Fibroblast of lung (primary cell): ENCODE results near the gene ACSS3. TPM values are rescaled to one million over a fixed set of nuclear protein-coding genes. Genes with fewer than 3 reads are reported as not detected.

Experiments used
- DNase-seq, 2 donors: peaks; one replicate each; pipeline versions ENCODE4 v3.0.0 to v3.0.0-alpha.2; 2010; ENCODE audit warnings: low read depth in 2 of 2
- H2AFZ ChIP-seq: 2 replicates; pipeline ENCODE4 v1.5.1; 2012; ENCODE audit warnings: low read length, control low read depth, inconsistent platforms
- H3K27ac ChIP-seq: 2 replicates; pipeline ENCODE4 v1.5.1; 2011; ENCODE audit warnings: low read length, control low read depth; ENCODE audit not compliant: insufficient read depth
- H3K27me3 ChIP-seq: 2 replicates; pipeline ENCODE4 v1.5.1; 2011; ENCODE audit warnings: mild to moderate bottlenecking, low read length; ENCODE audit not compliant: control insufficient read depth, insufficient read depth
- H3K36me3 ChIP-seq: 2 replicates; pipeline ENCODE4 v1.5.1; 2011; ENCODE audit warnings: low read length; ENCODE audit not compliant: control insufficient read depth, insufficient read depth
- H3K4me1 ChIP-seq: 2 replicates; pipeline ENCODE4 v1.5.1; 2011; ENCODE audit warnings: low read length; ENCODE audit not compliant: control insufficient read depth, insufficient read depth; ENCODE audit errors: extremely low read depth
- H3K4me2 ChIP-seq: 2 replicates; pipeline ENCODE4 v1.5.1; 2011; ENCODE audit warnings: low read length, control low read depth; ENCODE audit not compliant: insufficient read depth; ENCODE audit errors: extremely low read depth
- H3K4me3 ChIP-seq, 4 experiments: fragments of 200-600 bp in 1 of 4; sonication (generic) in 1 of 4; replicated peaks in 1 of 4; 2 replicates each; pipeline ENCODE4 v1.5.1; 2011 to 2016; ENCODE audit warnings: low read length in 4 of 4, low read depth in 3 of 4, mild to moderate bottlenecking in 3 of 4, control low read depth in 2 of 4, inconsistent platforms in 1 of 4, mixed read lengths in 1 of 4; ENCODE audit not compliant: insufficient read depth in 1 of 4; ENCODE audit errors: control extremely low read depth in 1 of 4
- H3K79me2 ChIP-seq: 2 replicates; pipeline ENCODE4 v1.5.1; 2012; ENCODE audit warnings: mild to moderate bottlenecking, low read length, inconsistent platforms; ENCODE audit not compliant: control insufficient read depth, insufficient read depth
- H3K9ac ChIP-seq: 2 replicates; pipeline ENCODE4 v1.5.1; 2011; ENCODE audit warnings: mild to moderate bottlenecking, low read length, control low read depth; ENCODE audit not compliant: insufficient read depth
- H3K9me3 ChIP-seq: 2 replicates; pipeline ENCODE4 v1.5.1; 2012; ENCODE audit warnings: low read depth, low read length; ENCODE audit not compliant: control insufficient read depth, insufficient read depth
- H4K20me1 ChIP-seq: 2 replicates; pipeline ENCODE4 v1.5.1; 2011; ENCODE audit warnings: low read length; ENCODE audit not compliant: control insufficient read depth, insufficient read depth; ENCODE audit errors: extremely low read depth
- EZH2 ChIP-seq: IDR thresholded peaks from 2 replicates; pipeline ENCODE4 v1.5.1; 2012; ENCODE audit warnings: low read length, control low read depth, mild to moderate bottlenecking; ENCODE audit errors: missing control alignments
- polyA plus RNA-seq, 2 donors: library from polyadenylated mRNA; depleted of rRNA in 1 of 2; stranded (reverse) in 1 of 2; unstranded in 1 of 2; fragments of >200 nt; gene quantifications; 2 replicates each; pipeline ENCODE4 v1.2.1, GENCODE V29; 2011 to 2012; ENCODE audit warnings: missing spikeins in 1 of 2
- total RNA-seq: library from RNA; depleted of rRNA; stranded (reverse); fragments of >200 nt; gene quantifications from 2 replicates; pipeline ENCODE4 v1.2.1, GENCODE V29; 2014
- TF ChIP-seq, protein P1 (sequence below), 2 donors: IDR thresholded peaks in 1 of 2; conservative IDR thresholded peaks in 1 of 2; 1 replicate in 1 of 2; 2 replicates in 1 of 2; pipeline ENCODE4 v1.5.1; 2011 to 2012; ENCODE audit warnings: low read length in 2 of 2, control low read depth in 1 of 2, inconsistent platforms in 1 of 2, low read depth in 1 of 2, mild to moderate bottlenecking in 1 of 2

The ACSS3 gene
- total and polyA plus RNA-seq, 2 donors (not counting 1 experiment from before 2014, with no cell fraction given) = 10.3 to 47.4 TPM

DNA sequence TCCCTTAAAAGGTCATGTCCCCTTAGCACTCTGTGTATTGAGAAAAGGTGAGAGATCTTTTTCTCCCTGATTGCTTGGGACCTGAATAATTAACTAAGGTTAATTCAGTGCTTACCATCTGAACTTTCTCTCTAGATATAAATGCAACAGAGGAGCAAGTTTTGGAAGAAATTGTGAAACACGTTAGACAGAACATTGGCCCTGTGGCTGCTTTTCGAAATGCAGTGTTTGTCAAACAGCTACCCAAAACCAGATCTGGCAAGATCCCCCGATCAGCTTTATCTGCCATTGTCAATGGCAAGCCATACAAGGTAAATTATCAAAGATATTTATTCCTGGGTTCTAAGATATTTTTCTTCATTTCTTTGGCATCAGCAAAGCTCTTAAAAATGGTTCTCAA lies 175.5 kb downstream of the ACSS3 start:
- Histone ChIP-seq H2AFZ (no peak overlapping the region), H3K27ac (no peak overlapping the region), H3K9ac (no peak overlapping the region), H3K4me3 (no peak overlapping the region), H3K4me1 (no peaks in the 10 kb centered on the region), H3K9me3 (no peaks in the 10 kb centered on the region), H3K36me3 (no peaks in the 10 kb centered on the region), H4K20me1 (no peaks in the 10 kb centered on the region), H3K79me2 (no peaks in the 10 kb centered on the region), H3K27me3 (no peaks in the 10 kb centered on the region), H3K4me2 (no peak overlapping the region)
- DNase-seq = no peak
- TF ChIP-seq, protein P1, sequence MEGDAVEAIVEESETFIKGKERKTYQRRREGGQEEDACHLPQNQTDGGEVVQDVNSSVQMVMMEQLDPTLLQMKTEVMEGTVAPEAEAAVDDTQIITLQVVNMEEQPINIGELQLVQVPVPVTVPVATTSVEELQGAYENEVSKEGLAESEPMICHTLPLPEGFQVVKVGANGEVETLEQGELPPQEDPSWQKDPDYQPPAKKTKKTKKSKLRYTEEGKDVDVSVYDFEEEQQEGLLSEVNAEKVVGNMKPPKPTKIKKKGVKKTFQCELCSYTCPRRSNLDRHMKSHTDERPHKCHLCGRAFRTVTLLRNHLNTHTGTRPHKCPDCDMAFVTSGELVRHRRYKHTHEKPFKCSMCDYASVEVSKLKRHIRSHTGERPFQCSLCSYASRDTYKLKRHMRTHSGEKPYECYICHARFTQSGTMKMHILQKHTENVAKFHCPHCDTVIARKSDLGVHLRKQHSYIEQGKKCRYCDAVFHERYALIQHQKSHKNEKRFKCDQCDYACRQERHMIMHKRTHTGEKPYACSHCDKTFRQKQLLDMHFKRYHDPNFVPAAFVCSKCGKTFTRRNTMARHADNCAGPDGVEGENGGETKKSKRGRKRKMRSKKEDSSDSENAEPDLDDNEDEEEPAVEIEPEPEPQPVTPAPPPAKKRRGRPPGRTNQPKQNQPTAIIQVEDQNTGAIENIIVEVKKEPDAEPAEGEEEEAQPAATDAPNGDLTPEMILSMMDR (conservative IDR thresholded peaks at IDR 0.05 in 1 of 2, IDR thresholded peaks at IDR 0.05 in 1 of 2; ENCODE audit: low read depth in 1 of 2, low read length in 2 of 2) = no peak
- no peak for TF ChIP-seq EZH2

GRCh38 chr12:81255456-81255855 lies 177.6 kb downstream of the ACSS3 start:
- no peaks in the 10 kb centered on the region for H3K79me2 ChIP-seq
- H2AFZ ChIP-seq = no peak overlapping the region
- no peak overlapping the region for H3K4me2 ChIP-seq
- TF ChIP-seq EZH2 = no peak
- TF ChIP-seq, protein P1 (conservative IDR thresholded peaks at IDR 0.05 in 1 of 2, IDR thresholded peaks at IDR 0.05 in 1 of 2; ENCODE audit: low read depth in 1 of 2, low read length in 2 of 2) = no peak
- no peak overlapping the region for H3K27ac ChIP-seq
- no peak overlapping the region for H3K4me3 ChIP-seq
- H3K4me1 ChIP-seq = no peaks in the 10 kb centered on the region
- H3K9ac ChIP-seq = no peak overlapping the region
- H4K20me1 ChIP-seq = no peaks in the 10 kb centered on the region
- DNase-seq = no peak
- H3K27me3 ChIP-seq = no peaks in the 10 kb centered on the region
- no peaks in the 10 kb centered on the region for H3K36me3 ChIP-seq
- no peaks in the 10 kb centered on the region for H3K9me3 ChIP-seq

GRCh38 chr12:81255947-81256346 lies 178.1 kb downstream of the ACSS3 start:
- Histone ChIP-seq H3K27ac (no peak overlapping the region), H3K36me3 (no peaks in the 10 kb centered on the region), H3K9me3 (no peaks in the 10 kb centered on the region), H3K4me1 (no peaks in the 10 kb centered on the region), H4K20me1 (no peaks in the 10 kb centered on the region), H3K9ac (no peak overlapping the region), H3K79me2 (no peaks in the 10 kb centered on the region), H3K4me2 (no peak overlapping the region), H2AFZ (no peak overlapping the region), H3K27me3 (no peaks in the 10 kb centered on the region), H3K4me3 (no peak overlapping the region)
- TF ChIP-seq, protein P1 (conservative IDR thresholded peaks at IDR 0.05 in 1 of 2, IDR thresholded peaks at IDR 0.05 in 1 of 2; ENCODE audit: low read depth in 1 of 2, low read length in 2 of 2) = no peak
- TF ChIP-seq EZH2 = no peak
- no peak for DNase-seq
